Anterior cingulate cortex (tissue), 58 donors: ENCODE data around the gene CAMK2D.
"Not testable (repeated sequence)": the region's sequence is repeated elsewhere in the genome, so short reads cannot be mapped to it uniquely, and the experiment has no call there.

Experiments used
- DNase-seq, 58 donors: peaks; one replicate each; lab custom pipeline; 2025; lab: John Stamatoyannopoulos, UW

CAMK2D gene

GRCh38 chr4:113761620-113762185, at the start of gene CAMK2D:
Gene CAMK2D, minus strand, starts transcription at chr4:113761738. Its CDS starts 670 bp downstream, at chr4:113761068.
- peak; percentile 24 to 95 (median 86) for DNase-seq

- no peak for DNase-seq
These were observed 49.4 kb upstream of the CAMK2D start for GRCh38 chr4:113810906-113811305.

GRCh38 chr4:113809311-113809710, 47.8 kb upstream of the CAMK2D start:
- peak in 17 of 58 donors; percentile 0 to 36 (median 7) for DNase-seq

GRCh38 chr4:113806850-113807249, 45.3 kb upstream of the CAMK2D start:
- no peak for DNase-seq

- no peak for DNase-seq
These were observed 40.3 kb upstream of the CAMK2D start for GRCh38 chr4:113801882-113802281.

GRCh38 chr4:113796381-113796780, 34.8 kb upstream of the CAMK2D start:
- not testable (repeated sequence) for DNase-seq

- DNase-seq, result peak in 1 of 58 donors; percentile 18
These were observed 28.9 kb upstream of the CAMK2D start for GRCh38 chr4:113790478-113790877.

GRCh38 chr4:113788888-113789287, 27.4 kb upstream of the CAMK2D start:
- DNase-seq, result no peak

GRCh38 chr4:113785781-113786180, 24.2 kb upstream of the CAMK2D start:
- DNase-seq, result no peak

- no peak for DNase-seq
These were observed 23.1 kb upstream of the CAMK2D start for GRCh38 chr4:113784497-113785250.

- no peak for DNase-seq
These were observed 22.2 kb upstream of the CAMK2D start for GRCh38 chr4:113783701-113784100.

GRCh38 chr4:113783289-113783688, 21.8 kb upstream of the CAMK2D start:
- no peak for DNase-seq

GRCh38 chr4:113781439-113782040, 20.0 kb upstream of the CAMK2D start:
- DNase-seq, result peak in 1 of 58 donors; percentile 0

- no peak for DNase-seq
These were observed 15.1 kb upstream of the CAMK2D start for GRCh38 chr4:113776679-113777078.

GRCh38 chr4:113776016-113776415, 14.5 kb upstream of the CAMK2D start:
- no peak for DNase-seq

- DNase-seq, result no peak
These were observed 12.2 kb upstream of the CAMK2D start for GRCh38 chr4:113773756-113774155.

- no peak for DNase-seq
These were observed 11.5 kb upstream of the CAMK2D start for GRCh38 chr4:113773014-113773413.

GRCh38 chr4:113772319-113772718, 10.8 kb upstream of the CAMK2D start:
- no peak for DNase-seq

- no peak for DNase-seq
These were observed 8.2 kb upstream of the CAMK2D start for GRCh38 chr4:113769744-113770143.

- no peak for DNase-seq
These were observed 7.4 kb upstream of the CAMK2D start for GRCh38 chr4:113768952-113769351.

GRCh38 chr4:113766882-113767281, 5.3 kb upstream of the CAMK2D start:
- DNase-seq, result no peak
